H4 (cell line): ENCODE data around the gene CHST7. TPM values are rescaled to one million over a fixed set of nuclear protein-coding genes. Genes with fewer than 3 reads are reported as not detected.
A peak's percentile ranks its signal among the peaks of the same experiment; 100 is the strongest.

Experiments used
- DNase-seq: peaks from one replicate; pipeline ENCODE4 v3.0.0-alpha.2; 2015; ENCODE audit warnings: low spot score
- total RNA-seq: library from RNA; depleted of rRNA; stranded (reverse); fragments of >200 nt; shearing (Covaris generic); gene quantifications from 2 replicates; pipeline ENCODE4 v1.2.3, GENCODE V29; 2014

The CHST7 gene
- total RNA-seq, 1 experiment from 2014 or later = 2.2 TPM

GRCh38 chrX:46573892-46574773 is 568 bp downstream of the CHST7 start:
- peak; percentile 15 for DNase-seq

- DNase-seq = no peak
These were observed 1.3 kb downstream of the CHST7 start for GRCh38 chrX:46574774-46575381.

GRCh38 chrX:46575586-46575985 is 2.0 kb downstream of the CHST7 start:
- no peak for DNase-seq

- no peak for DNase-seq
These were observed 2.4 kb downstream of the CHST7 start for GRCh38 chrX:46575991-46576392.

- DNase-seq = no peak
These were observed 2.9 kb downstream of the CHST7 start for GRCh38 chrX:46576458-46576857.

GRCh38 chrX:46577221-46578005 is 3.8 kb downstream of the CHST7 start:
- no peak for DNase-seq

- DNase-seq = no peak
These were observed 5.7 kb downstream of the CHST7 start for GRCh38 chrX:46579250-46579649.

- no peak for DNase-seq
These were observed 7.0 kb downstream of the CHST7 start for GRCh38 chrX:46580613-46581012.

GRCh38 chrX:46582325-46582724 is 8.8 kb downstream of the CHST7 start:
- DNase-seq = no peak

- DNase-seq = no peak
These were observed 9.4 kb downstream of the CHST7 start for GRCh38 chrX:46582966-46583365.

GRCh38 chrX:46584736-46585135 is 11.2 kb downstream of the CHST7 start:
- DNase-seq = no peak

GRCh38 chrX:46587158-46587557 is 13.6 kb downstream of the CHST7 start:
- DNase-seq = no peak

- no peak for DNase-seq
These were observed 14.2 kb downstream of the CHST7 start for GRCh38 chrX:46587753-46588171.

GRCh38 chrX:46588263-46588662 is 14.7 kb downstream of the CHST7 start:
- no peak for DNase-seq

GRCh38 chrX:46589977-46590723 is 16.6 kb downstream of the CHST7 start:
- DNase-seq = peak; percentile 55

- DNase-seq = no peak
These were observed 21.5 kb downstream of the CHST7 start for GRCh38 chrX:46595084-46595483.

- no peak for DNase-seq
These were observed 23.6 kb downstream of the CHST7 start for GRCh38 chrX:46597208-46597607.

GRCh38 chrX:46597771-46598170 is 24.2 kb downstream of the CHST7 start:
- DNase-seq = no peak

GRCh38 chrX:46599051-46599560 is 25.5 kb downstream of the CHST7 start:
- peak; percentile 8 for DNase-seq

GRCh38 chrX:46601283-46601682 is 27.7 kb downstream of the CHST7 start:
- no peak for DNase-seq

- DNase-seq = no peak
These were observed 29.0 kb downstream of the CHST7 start for GRCh38 chrX:46602468-46603102.
